ENCODE results near the gene MAP4.

DNA sequence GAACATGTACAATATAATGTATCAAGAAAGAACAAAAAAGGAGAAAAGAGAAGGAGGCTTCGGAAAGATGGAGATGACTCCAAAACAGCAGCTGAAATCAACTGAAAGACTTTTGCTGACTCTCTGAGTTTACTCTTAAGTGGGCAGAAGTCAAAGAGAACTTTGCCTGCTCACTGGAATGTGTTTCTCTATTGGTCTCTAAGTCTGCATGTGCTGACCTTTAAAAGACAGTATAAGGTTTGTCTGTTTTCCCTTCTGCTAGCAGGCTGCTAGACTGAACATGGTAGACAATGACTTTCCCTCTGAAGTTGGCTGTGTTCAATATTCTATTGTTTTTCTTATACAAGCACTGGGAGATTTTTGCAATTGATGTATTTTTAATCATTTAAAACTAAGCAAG is 7.2 kb upstream of the MAP4 start:
- TF ChIP-seq EP300 (IDR thresholded peaks at IDR 0.05), result no peak
- no peak for TF ChIP-seq POLR2A (IDR thresholded peaks at IDR 0.05)
- TF ChIP-seq, protein P1, sequence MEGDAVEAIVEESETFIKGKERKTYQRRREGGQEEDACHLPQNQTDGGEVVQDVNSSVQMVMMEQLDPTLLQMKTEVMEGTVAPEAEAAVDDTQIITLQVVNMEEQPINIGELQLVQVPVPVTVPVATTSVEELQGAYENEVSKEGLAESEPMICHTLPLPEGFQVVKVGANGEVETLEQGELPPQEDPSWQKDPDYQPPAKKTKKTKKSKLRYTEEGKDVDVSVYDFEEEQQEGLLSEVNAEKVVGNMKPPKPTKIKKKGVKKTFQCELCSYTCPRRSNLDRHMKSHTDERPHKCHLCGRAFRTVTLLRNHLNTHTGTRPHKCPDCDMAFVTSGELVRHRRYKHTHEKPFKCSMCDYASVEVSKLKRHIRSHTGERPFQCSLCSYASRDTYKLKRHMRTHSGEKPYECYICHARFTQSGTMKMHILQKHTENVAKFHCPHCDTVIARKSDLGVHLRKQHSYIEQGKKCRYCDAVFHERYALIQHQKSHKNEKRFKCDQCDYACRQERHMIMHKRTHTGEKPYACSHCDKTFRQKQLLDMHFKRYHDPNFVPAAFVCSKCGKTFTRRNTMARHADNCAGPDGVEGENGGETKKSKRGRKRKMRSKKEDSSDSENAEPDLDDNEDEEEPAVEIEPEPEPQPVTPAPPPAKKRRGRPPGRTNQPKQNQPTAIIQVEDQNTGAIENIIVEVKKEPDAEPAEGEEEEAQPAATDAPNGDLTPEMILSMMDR (IDR thresholded peaks at IDR 0.05), result no peak

Data from stomach (tissue), 4 donors.